ENCODE results near the gene MAPK10. TPM values are rescaled to one million over a fixed set of nuclear protein-coding genes. Genes with fewer than 3 reads are reported as not detected.

Gene MAPK10
- total RNA-seq, 2 donors from 2014 or later: 49.7 to 64.9 TPM

DNA sequence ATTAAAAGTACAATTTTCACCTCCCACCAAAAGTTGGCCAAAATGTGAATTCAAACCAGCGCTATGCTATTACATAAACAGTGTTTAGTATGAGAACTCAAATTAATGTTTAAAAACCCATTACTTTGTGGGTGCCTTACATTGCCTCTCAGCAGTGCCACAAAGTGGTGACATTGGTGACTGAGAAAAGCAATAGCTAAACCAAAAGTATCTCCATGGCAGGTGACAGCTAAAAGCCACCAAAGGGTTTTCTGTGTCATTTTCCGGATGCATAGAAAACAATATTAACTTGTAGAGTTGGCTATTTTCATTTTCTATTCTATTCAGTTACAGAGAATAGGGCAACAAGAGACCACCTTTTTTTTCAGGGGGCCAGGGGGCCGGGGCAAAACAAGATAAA is 261.2 kb downstream of the MAPK10 start:
- no peaks in the 10 kb centered on the region for H3K36me3 ChIP-seq
- WGBS: 65% methylated on average over 3 of the region's 3 CpGs
- intact Hi-C loops (cut with DNase I): no loop called here

DNA sequence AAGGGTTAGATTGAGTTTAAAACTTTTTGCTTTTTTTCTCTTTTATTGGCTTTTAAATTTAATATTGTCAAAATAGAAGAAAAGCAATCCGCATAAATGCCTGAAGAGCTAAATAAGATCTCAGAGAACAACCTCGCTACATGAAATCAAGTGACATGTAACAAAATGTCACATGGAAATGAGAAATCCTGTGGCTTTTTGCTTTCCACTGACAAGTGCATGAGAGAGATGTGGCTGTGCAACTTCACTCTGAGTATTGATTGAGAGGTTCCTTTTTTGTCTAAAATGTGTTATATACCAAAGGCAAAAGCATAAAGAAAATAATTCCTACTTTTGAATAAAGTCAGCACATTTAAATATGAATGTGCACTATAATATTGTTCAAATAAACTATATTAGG is 263.5 kb downstream of the MAPK10 start:
- no peak for DNase-seq (ENCODE audit: low spot score)
- WGBS: 98% methylated on average over 2 of the region's 2 CpGs
- no peaks in the 10 kb centered on the region for H3K4me1 ChIP-seq (replicated peaks)
- intact Hi-C loops (cut with DNase I): no loop called here
- TF ChIP-seq, protein P1, sequence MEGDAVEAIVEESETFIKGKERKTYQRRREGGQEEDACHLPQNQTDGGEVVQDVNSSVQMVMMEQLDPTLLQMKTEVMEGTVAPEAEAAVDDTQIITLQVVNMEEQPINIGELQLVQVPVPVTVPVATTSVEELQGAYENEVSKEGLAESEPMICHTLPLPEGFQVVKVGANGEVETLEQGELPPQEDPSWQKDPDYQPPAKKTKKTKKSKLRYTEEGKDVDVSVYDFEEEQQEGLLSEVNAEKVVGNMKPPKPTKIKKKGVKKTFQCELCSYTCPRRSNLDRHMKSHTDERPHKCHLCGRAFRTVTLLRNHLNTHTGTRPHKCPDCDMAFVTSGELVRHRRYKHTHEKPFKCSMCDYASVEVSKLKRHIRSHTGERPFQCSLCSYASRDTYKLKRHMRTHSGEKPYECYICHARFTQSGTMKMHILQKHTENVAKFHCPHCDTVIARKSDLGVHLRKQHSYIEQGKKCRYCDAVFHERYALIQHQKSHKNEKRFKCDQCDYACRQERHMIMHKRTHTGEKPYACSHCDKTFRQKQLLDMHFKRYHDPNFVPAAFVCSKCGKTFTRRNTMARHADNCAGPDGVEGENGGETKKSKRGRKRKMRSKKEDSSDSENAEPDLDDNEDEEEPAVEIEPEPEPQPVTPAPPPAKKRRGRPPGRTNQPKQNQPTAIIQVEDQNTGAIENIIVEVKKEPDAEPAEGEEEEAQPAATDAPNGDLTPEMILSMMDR (IDR thresholded peaks at IDR 0.05): no peak
- TF ChIP-seq POLR2AphosphoS5 (IDR thresholded peaks at IDR 0.05): no peak
- no peak for TF ChIP-seq POLR2A (IDR thresholded peaks at IDR 0.05)
- no peak overlapping the region for H3K27ac ChIP-seq
- H3K4me3 ChIP-seq: no peak overlapping the region
- H3K36me3 ChIP-seq: no peaks in the 10 kb centered on the region
- no peaks in the 10 kb centered on the region for H3K27me3 ChIP-seq (replicated peaks; ENCODE audit: insufficient read depth)
- no peaks in the 10 kb centered on the region for H3K9me3 ChIP-seq

More for the DNA sequence above, 261.2 kb downstream of the MAPK10 start:
- no peak for DNase-seq (ENCODE audit: low spot score)
- H3K4me3 ChIP-seq: no peak overlapping the region
- no peaks in the 10 kb centered on the region for H3K27me3 ChIP-seq (replicated peaks; ENCODE audit: insufficient read depth)
- no peaks in the 10 kb centered on the region for H3K9me3 ChIP-seq
- H3K4me1 ChIP-seq (replicated peaks): no peaks in the 10 kb centered on the region
- no peak overlapping the region for H3K27ac ChIP-seq
- TF ChIP-seq, protein P1 (IDR thresholded peaks at IDR 0.05): no peak
- TF ChIP-seq POLR2A (IDR thresholded peaks at IDR 0.05) (no peak), POLR2AphosphoS5 (IDR thresholded peaks at IDR 0.05) (no peak)

DNA sequence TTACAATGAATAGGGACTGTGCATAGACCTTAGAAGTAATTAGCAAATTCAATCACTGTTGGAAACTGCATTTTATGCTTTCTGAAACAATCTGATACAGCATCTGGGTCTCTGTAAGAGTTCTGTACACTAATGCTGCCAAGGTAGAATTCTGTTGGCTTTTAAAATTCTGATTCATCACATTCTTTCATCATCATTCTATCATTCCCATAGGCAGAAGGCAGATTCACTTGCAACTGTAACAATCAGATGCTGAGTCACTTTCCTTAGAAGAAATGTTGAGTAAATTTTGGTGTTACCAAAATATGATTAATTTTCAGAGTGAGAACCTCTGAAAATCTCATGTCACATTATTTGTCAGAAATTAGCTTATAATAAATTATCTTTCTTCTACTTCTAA is 267.2 kb downstream of the MAPK10 start:
- no peaks in the 10 kb centered on the region for H3K27me3 ChIP-seq (replicated peaks; ENCODE audit: insufficient read depth)
- no peaks in the 10 kb centered on the region for H3K36me3 ChIP-seq
- no peak overlapping the region for H3K27ac ChIP-seq
- TF ChIP-seq, protein P1 (IDR thresholded peaks at IDR 0.05): no peak
- no peak for TF ChIP-seq POLR2A (IDR thresholded peaks at IDR 0.05)
- TF ChIP-seq POLR2AphosphoS5 (IDR thresholded peaks at IDR 0.05): no peak
- no peak for DNase-seq (ENCODE audit: low spot score)
- intact Hi-C loops (cut with DNase I): no loop called here
- no peaks in the 10 kb centered on the region for H3K9me3 ChIP-seq
- no peak overlapping the region for H3K4me3 ChIP-seq
- H3K4me1 ChIP-seq (replicated peaks): no peaks in the 10 kb centered on the region

DNA sequence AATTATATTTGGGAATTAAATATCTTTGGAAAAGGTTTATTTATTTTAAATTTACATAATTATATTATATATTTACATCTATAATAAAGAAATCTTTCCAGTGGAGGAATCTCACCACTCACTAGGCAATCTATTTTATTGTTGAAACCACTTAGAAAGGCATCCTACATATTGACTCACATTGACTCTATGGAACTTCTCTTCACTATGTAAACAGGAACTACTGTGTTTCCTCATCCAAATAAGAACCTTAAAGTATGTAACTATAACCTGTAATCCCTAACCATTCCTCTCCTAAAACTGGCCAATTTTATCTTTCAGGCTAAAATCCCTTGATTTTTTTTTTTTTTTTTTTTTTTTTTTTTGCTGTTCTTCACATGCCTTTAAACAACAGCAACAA is 268.7 kb downstream of the MAPK10 start:
- no peaks in the 10 kb centered on the region for H3K9me3 ChIP-seq
- no peak for TF ChIP-seq POLR2AphosphoS5 (IDR thresholded peaks at IDR 0.05)
- no peak for TF ChIP-seq POLR2A (IDR thresholded peaks at IDR 0.05)
- TF ChIP-seq, protein P1 (IDR thresholded peaks at IDR 0.05): no peak
- intact Hi-C loops (cut with DNase I): no loop called here

DNA sequence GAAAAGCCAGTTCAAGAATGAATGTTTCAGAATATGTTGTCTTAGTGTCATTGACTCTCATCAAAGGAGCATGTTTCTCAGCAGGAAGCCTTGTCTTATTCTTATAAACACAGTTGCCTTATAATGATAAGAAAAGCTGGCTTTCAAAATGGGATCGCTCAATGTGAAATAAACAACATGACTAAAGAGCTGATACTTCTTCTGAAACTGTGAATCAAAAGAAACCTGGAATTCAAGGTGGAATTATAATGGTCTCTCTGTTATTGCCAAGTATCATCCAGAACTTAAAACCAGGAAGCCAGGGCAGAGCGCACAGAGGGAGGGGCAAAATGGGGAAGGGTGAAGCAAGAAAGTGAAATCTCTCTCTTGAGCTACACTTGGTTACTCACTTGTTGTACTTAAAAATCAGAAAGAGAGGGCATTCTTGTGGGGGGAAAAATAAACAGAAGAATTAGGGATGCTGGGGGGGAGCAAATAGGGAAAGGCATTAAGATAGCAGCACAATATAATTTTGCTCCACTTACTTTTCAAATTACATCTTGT is 270.0 kb downstream of the MAPK10 start:
- 81% methylated on average over 2 of the region's 2 CpGs for WGBS
- H3K27ac ChIP-seq: no peak overlapping the region
- no peak for DNase-seq (ENCODE audit: low spot score)

More for the DNA sequence above, 268.7 kb downstream of the MAPK10 start:
- H3K36me3 ChIP-seq: no peaks in the 10 kb centered on the region
- no peaks in the 10 kb centered on the region for H3K27me3 ChIP-seq (replicated peaks; ENCODE audit: insufficient read depth)
- no peak for DNase-seq (ENCODE audit: low spot score)
- no peak overlapping the region for H3K4me3 ChIP-seq
- no peaks in the 10 kb centered on the region for H3K4me1 ChIP-seq (replicated peaks)
- no peak overlapping the region for H3K27ac ChIP-seq

More for the DNA sequence above, 270.0 kb downstream of the MAPK10 start:
- Histone ChIP-seq H3K4me1 (replicated peaks) (no peaks in the 10 kb centered on the region), H3K4me3 (no peak overlapping the region), H3K27me3 (replicated peaks; ENCODE audit: insufficient read depth) (no peaks in the 10 kb centered on the region), H3K9me3 (no peaks in the 10 kb centered on the region), H3K36me3 (no peaks in the 10 kb centered on the region)
- intact Hi-C loops (cut with DNase I): no loop called here
- TF ChIP-seq POLR2A (IDR thresholded peaks at IDR 0.05) (no peak), POLR2AphosphoS5 (IDR thresholded peaks at IDR 0.05) (no peak)
- TF ChIP-seq, protein P1 (IDR thresholded peaks at IDR 0.05): no peak

All from prostate gland (tissue), 2 donors.